Neural cell (in vitro differentiated cells): ENCODE data around the gene MALAT1.
"Not testable (repeated sequence)": the region's sequence is repeated elsewhere in the genome, so short reads cannot be mapped to it uniquely, and the experiment has no call there.

ENCODE experiments used
- EP300 ChIP-seq: fragments of 450-650 bp; conservative IDR thresholded peaks from 2 replicates; pipeline ENCODE4 v1.6.1; 2014; ENCODE audit warnings: antibody characterized with exemption, mild to moderate bottlenecking, moderate library complexity; ENCODE audit not compliant: poor library complexity, severe bottlenecking
- EZH2 ChIP-seq: fragments of 200-600, 300-800 bp; shearing (Covaris generic), sonication (generic); IDR thresholded peaks from 2 replicates; pipeline ENCODE4 v1.6.1; 2014; ENCODE audit warnings: antibody characterized with exemption, low read length, borderline replicate concordance, mild to moderate bottlenecking; ENCODE audit not compliant: insufficient read depth, poor library complexity, severe bottlenecking
- POLR2AphosphoS5 ChIP-seq: IDR thresholded peaks from 2 replicates; pipeline ENCODE4 v1.6.1; 2012
- RAD21 ChIP-seq: fragments of 450-650 bp; conservative IDR thresholded peaks from 2 replicates; pipeline ENCODE4 v1.6.1; 2014; ENCODE audit warnings: antibody characterized with exemption, mild to moderate bottlenecking, moderate library complexity
- TAF1 ChIP-seq: IDR thresholded peaks from 2 replicates; pipeline ENCODE4 v1.6.1; 2012; ENCODE audit warnings: low read depth
- TF ChIP-seq, protein P1 (sequence below): fragments of 450-650 bp; IDR thresholded peaks from 2 replicates; pipeline ENCODE4 v1.5.1; 2014; ENCODE audit warnings: antibody characterized with exemption, mild to moderate bottlenecking, moderate library complexity; ENCODE audit not compliant: poor library complexity, severe bottlenecking
- TF ChIP-seq, protein P2 (sequence below): IDR thresholded peaks from 2 replicates; pipeline ENCODE4 v1.6.1; 2012; ENCODE audit warnings: borderline replicate concordance

DNA sequence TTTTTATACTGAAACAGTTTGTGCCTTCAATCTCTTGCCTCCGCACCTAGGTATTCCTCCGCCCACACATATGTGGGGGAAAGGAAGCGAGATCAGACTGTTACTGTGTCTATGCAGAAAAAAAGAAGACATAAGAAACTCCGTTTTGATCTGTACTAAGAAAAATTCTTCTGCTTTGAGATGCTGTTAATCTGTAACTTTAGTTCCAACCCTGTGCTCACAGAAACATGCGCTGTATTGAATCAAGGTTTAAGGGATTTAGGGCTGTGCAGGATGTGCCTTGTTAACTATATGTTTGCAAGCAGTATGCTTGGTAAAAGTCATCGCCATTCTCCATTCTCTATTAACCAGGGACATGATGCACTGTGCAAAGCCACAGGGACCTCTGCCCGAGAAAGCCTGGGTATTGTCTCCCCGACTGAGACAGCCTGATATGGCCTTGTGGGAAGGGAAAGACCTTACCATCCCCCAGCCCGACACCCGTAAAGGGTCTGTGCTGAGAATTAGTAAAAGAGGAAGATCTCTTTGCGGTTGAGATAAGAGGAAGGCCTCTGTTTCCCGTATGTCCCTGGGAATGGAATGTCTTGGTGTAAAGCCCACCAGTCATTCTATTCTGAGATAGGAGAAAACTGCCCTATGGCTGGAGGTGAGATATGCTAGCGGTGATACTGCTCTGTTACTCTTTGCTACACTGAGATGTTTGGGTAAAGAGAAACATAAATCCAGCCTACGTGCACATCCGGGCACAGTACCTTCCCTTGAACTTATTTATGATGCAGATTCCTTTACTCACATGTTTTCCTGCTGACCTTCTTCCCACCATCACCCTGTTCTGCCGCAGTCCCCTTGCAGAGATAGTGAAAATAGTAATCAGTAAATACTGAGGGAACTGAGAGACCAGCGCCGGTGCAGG lies 24.1 kb downstream of the MALAT1 start:
- not testable (repeated sequence) for TF ChIP-seq EZH2, POLR2AphosphoS5, RAD21, TAF1, EP300
- TF ChIP-seq, protein P1, sequence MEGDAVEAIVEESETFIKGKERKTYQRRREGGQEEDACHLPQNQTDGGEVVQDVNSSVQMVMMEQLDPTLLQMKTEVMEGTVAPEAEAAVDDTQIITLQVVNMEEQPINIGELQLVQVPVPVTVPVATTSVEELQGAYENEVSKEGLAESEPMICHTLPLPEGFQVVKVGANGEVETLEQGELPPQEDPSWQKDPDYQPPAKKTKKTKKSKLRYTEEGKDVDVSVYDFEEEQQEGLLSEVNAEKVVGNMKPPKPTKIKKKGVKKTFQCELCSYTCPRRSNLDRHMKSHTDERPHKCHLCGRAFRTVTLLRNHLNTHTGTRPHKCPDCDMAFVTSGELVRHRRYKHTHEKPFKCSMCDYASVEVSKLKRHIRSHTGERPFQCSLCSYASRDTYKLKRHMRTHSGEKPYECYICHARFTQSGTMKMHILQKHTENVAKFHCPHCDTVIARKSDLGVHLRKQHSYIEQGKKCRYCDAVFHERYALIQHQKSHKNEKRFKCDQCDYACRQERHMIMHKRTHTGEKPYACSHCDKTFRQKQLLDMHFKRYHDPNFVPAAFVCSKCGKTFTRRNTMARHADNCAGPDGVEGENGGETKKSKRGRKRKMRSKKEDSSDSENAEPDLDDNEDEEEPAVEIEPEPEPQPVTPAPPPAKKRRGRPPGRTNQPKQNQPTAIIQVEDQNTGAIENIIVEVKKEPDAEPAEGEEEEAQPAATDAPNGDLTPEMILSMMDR: not testable (repeated sequence)
- TF ChIP-seq, protein P2, sequence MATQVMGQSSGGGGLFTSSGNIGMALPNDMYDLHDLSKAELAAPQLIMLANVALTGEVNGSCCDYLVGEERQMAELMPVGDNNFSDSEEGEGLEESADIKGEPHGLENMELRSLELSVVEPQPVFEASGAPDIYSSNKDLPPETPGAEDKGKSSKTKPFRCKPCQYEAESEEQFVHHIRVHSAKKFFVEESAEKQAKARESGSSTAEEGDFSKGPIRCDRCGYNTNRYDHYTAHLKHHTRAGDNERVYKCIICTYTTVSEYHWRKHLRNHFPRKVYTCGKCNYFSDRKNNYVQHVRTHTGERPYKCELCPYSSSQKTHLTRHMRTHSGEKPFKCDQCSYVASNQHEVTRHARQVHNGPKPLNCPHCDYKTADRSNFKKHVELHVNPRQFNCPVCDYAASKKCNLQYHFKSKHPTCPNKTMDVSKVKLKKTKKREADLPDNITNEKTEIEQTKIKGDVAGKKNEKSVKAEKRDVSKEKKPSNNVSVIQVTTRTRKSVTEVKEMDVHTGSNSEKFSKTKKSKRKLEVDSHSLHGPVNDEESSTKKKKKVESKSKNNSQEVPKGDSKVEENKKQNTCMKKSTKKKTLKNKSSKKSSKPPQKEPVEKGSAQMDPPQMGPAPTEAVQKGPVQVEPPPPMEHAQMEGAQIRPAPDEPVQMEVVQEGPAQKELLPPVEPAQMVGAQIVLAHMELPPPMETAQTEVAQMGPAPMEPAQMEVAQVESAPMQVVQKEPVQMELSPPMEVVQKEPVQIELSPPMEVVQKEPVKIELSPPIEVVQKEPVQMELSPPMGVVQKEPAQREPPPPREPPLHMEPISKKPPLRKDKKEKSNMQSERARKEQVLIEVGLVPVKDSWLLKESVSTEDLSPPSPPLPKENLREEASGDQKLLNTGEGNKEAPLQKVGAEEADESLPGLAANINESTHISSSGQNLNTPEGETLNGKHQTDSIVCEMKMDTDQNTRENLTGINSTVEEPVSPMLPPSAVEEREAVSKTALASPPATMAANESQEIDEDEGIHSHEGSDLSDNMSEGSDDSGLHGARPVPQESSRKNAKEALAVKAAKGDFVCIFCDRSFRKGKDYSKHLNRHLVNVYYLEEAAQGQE: not testable (repeated sequence)
